ENCODE results near the gene KCNE2. TPM values are rescaled to one million over a fixed set of nuclear protein-coding genes. Genes with fewer than 3 reads are reported as not detected.
A peak's percentile ranks its signal among the peaks of the same experiment; 100 is the strongest.

The KCNE2 gene
- total RNA-seq, 2 donors from 2014 or later, result not detected

DNA sequence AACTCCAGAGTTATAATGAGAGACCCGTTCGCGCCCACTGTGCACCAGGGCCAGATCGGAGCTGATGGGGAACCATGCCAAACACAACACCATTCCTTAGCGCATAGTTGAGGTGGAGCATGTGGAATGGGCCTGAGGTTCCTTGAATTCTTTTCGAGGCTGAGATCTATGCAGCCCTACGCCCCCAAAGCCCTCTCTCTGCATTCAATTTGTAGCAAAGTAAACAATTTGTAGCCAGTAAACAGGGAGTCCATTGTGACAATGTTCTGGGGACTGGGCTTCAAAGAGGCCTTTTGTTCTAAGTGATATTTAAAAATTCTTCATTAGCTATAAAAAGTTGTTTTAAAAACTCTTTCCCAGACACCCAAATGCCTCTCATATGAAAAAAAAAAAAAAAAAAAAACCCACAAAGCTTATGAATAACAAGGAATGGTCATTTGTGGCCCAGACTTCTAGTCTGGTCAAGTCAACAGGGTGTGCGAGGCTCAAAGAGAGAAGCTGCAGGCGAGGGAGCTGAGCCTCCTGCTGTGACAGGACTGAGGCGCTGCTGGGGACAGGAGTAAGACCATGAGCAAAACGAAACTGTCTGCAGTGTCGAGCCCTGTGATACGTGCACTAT lies 30.6 kb upstream of the KCNE2 start:
- Histone ChIP-seq H3K27me3 (no peaks in the 10 kb centered on the region), H3K4me3 (no peak overlapping the region), H3K4me1 (peaks cover 0 to 18% of the 10 kb centered on the region in 2 donors), H3K36me3 (no peaks in the 10 kb centered on the region), H3K27ac (no peak overlapping the region), H3K9me3 (no peaks in the 10 kb centered on the region)
- no peak for DNase-seq (ENCODE audit: low spot score)
- TF ChIP-seq, protein P1, sequence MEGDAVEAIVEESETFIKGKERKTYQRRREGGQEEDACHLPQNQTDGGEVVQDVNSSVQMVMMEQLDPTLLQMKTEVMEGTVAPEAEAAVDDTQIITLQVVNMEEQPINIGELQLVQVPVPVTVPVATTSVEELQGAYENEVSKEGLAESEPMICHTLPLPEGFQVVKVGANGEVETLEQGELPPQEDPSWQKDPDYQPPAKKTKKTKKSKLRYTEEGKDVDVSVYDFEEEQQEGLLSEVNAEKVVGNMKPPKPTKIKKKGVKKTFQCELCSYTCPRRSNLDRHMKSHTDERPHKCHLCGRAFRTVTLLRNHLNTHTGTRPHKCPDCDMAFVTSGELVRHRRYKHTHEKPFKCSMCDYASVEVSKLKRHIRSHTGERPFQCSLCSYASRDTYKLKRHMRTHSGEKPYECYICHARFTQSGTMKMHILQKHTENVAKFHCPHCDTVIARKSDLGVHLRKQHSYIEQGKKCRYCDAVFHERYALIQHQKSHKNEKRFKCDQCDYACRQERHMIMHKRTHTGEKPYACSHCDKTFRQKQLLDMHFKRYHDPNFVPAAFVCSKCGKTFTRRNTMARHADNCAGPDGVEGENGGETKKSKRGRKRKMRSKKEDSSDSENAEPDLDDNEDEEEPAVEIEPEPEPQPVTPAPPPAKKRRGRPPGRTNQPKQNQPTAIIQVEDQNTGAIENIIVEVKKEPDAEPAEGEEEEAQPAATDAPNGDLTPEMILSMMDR (IDR thresholded peaks at IDR 0.05), result no peak

DNA sequence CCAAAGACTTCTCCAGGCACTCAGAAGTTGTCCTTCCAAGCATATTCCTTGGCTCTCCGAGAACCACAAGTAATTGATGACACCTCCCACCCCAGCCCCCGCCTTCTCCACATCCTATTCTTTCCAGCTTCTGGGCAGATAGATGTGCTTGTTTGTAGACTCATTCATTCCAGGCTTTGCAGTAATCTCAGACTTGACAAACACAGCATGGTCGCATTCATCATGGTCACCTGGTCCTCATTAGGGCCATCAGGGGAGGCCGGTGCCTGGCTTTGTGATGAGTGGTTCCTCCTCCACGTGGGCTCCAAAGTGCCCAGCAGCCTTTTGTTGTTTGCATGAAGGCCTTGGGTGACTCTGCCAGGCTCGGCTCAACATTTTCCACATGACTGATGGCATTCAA lies 28.5 kb upstream of the KCNE2 start:
- no peak overlapping the region for H3K27ac ChIP-seq
- TF ChIP-seq, protein P1 (IDR thresholded peaks at IDR 0.05), result no peak
- no peak for DNase-seq (ENCODE audit: low spot score)
- H3K9me3 ChIP-seq, result no peaks in the 10 kb centered on the region
- no peaks in the 10 kb centered on the region for H3K36me3 ChIP-seq
- H3K27me3 ChIP-seq, result no peaks in the 10 kb centered on the region
- peaks cover 0 to 19% of the 10 kb centered on the region in 2 donors for H3K4me1 ChIP-seq
- no peak overlapping the region for H3K4me3 ChIP-seq

DNA sequence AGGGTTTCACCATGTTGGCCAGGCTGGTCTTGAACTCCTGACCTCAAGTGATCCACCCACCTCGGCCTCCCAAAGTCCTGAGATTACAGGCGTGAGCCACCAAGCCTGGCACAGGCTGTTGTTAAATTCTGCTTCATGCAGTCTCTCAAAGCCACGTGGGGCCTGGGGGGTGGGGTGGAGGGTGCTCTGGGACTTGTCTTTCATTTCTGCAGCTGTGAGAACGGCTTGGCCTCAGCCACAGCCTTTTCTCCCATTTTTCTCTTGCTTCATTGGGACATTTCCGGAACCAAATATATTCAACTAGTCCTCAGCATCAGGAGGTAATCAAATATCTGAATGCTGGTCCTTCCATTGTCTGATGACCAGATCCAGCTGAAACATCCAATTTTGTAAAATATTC lies 27.6 kb upstream of the KCNE2 start:
- TF ChIP-seq, protein P1 (IDR thresholded peaks at IDR 0.05), result no peak
- no peak for DNase-seq (ENCODE audit: low spot score)
- no peak overlapping the region for H3K4me3 ChIP-seq
- H3K36me3 ChIP-seq, result no peaks in the 10 kb centered on the region
- H3K27ac ChIP-seq, result peak overlapping the region in 1 of 2 donors; percentile 43
- no peaks in the 10 kb centered on the region for H3K27me3 ChIP-seq
- no peaks in the 10 kb centered on the region for H3K9me3 ChIP-seq
- peaks cover 0 to 19% of the 10 kb centered on the region in 2 donors for H3K4me1 ChIP-seq

DNA sequence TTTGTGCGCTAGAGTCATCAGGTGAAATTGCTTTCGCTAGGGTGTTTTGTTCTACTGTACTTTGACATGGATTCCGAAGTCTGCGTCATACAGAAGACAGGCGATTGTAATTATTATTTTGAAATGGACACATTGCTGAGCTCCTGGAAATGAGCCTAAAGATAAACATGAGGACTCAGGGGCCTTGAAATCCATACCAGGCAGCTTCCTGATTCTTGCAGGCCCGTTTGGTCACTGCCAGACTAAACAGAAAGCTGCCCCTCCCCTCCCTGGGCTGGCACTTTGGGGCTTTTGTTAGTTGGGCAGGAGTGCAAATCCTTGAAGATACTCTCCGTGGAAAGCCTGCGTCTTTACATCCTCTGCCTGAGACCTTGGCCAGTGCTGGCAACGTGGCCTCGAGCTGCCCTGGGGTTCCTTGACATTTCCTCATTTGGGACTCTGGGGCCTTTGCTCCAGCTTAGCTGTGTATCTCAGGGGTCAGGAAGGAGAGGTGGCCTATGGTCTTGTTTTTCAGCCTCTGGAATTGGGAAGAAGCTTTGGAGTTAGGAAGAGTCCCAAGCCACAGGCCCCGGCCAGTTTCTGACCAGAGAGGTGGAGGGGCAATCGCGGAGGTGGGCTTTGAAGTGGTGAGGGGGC lies 26.9 kb upstream of the KCNE2 start:
- Histone ChIP-seq H3K9me3 (no peaks in the 10 kb centered on the region), H3K4me1 (peaks cover 0 to 19% of the 10 kb centered on the region in 2 donors), H3K27me3 (no peaks in the 10 kb centered on the region), H3K27ac (peak overlapping the region in 1 of 2 donors; percentile 43), H3K4me3 (no peak overlapping the region), H3K36me3 (no peaks in the 10 kb centered on the region)
- DNase-seq (ENCODE audit: low spot score), result no peak
- TF ChIP-seq, protein P1 (IDR thresholded peaks at IDR 0.05), result no peak

DNA sequence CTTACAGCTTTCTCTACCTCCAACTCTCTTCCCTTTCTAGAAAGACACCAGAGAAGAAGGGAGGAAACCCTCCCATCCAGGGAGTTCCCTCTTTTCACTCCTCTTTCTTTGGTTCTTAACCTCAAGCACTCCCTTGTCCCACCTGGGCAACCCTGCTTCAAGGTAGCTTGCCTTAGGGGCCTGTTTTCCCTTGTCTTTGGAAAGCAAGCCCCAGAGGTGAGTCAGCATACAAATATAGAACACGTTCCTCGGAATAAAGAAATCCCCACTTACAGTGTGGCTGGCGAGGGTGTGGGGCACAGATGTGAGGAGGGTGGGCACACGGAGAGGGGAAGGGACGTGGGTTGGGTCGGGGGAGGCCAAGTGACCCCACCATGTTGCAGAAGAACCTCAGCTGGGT lies 26.1 kb upstream of the KCNE2 start:
- Histone ChIP-seq H3K9me3 (no peaks in the 10 kb centered on the region), H3K27ac (no peak overlapping the region), H3K4me1 (peaks cover 0 to 19% of the 10 kb centered on the region in 2 donors), H3K4me3 (no peak overlapping the region), H3K36me3 (no peaks in the 10 kb centered on the region), H3K27me3 (no peaks in the 10 kb centered on the region)
- DNase-seq (ENCODE audit: low spot score), result no peak
- TF ChIP-seq, protein P1 (IDR thresholded peaks at IDR 0.05), result no peak

Measured in right atrium auricular region (tissue), 2 donors.